GF-D8 (cell line): ENCODE data around the gene PDCD1LG2.
"Not testable (repeated sequence)": the region's sequence is repeated elsewhere in the genome, so short reads cannot be mapped to it uniquely, and the experiment has no call there.

Experiments
- DNase-seq: peaks from one replicate; lab custom pipeline; 2025; lab: John Stamatoyannopoulos, UW

The PDCD1LG2 gene

DNA sequence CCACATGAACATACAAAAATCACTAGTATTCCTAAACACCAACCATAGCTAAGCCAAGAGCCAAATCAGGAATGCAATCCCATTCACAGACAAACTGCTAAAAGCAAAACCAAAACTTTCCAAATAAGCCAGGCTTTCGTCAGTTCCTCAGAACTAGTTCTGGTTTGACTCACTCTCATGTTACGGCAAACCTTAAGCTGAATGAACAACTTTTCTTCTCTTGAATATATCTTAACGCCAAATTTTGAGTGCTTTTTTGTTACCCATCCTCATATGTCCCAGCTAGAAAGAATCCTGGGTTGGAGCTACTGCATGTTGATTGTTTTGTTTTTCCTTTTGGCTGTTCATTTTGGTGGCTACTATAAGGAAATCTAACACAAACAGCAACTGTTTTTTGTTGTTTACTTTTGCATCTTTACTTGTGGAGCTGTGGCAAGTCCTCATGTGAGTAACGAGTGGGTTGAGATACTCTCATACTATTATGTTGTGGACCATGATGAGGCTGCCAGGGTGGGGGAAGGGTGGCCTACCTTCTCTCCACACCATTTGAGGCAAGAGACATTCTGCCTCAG lies at the start of gene PDCD1LG2:
Gene PDCD1LG2, plus strand, starts transcription at position 172 of the 572 bp plus-strand sequence. CDS start 12,016 bp downstream, outside the sequence.
- no peak for DNase-seq

GRCh38 chr9:5464831-5465330 lies 45.5 kb upstream of the PDCD1LG2 start:
- not testable (repeated sequence) for DNase-seq

DNA sequence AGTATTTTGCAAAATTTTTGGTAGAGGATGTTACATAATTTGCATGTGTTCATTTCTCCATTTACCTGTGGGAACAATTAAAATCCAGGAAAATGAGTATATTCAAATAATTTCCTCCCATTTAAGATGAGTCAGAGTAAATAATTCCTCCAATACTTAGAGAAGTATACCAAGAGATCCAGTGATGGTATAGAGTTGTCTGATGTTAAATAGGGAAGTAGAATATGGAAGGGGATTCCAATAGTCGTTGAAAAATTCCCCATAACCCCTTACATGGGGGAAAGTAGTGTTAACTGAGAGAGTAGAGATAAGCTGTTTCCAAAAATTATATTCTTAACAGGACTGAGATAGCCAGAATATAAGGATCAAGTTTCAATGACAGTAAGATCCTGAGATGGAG lies 44.3 kb upstream of the PDCD1LG2 start:
- no peak for DNase-seq

DNA sequence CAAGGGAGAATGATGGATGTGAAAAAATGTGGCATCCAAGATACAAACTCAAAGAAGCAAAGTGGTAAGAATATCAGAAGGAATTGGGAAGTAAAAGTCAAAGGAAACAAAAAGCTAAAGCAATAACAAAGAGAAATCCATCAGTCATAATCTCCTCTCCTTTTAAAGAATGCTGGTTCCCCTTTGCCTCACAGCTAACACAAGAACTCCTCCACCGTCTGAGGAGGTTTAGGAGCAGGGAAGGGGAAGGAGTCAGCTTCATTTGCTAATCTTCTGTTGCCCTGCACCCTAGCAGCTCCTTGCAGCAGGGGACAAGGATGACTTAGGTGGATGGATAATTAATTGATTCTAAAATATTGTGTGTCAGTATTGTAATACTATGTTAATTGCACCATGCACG lies 43.6 kb upstream of the PDCD1LG2 start:
- DNase-seq = no peak

DNA sequence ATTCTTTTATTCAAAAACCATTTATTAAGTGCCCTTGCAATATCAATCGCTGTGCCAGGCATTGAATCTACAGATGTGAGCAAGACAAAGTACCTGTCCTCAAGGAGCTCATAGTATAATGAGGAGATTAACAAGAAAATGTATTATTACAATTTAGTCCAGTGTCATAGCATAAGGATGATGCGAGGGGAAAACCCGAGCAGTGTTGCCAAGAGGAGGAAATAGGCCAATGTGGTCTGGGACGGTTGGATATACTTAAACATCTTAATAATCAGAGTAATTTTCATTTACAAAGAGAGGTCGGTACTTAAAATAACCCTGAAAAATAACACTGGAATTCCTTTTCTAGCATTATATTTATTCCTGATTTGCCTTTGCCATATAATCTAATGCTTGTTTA lies 41.5 kb upstream of the PDCD1LG2 start:
- DNase-seq = no peak

- no peak for DNase-seq
These were observed 40.2 kb upstream of the PDCD1LG2 start for GRCh38 chr9:5470122-5470521.

GRCh38 chr9:5470816-5471215 lies 39.5 kb upstream of the PDCD1LG2 start:
- DNase-seq = no peak

DNA sequence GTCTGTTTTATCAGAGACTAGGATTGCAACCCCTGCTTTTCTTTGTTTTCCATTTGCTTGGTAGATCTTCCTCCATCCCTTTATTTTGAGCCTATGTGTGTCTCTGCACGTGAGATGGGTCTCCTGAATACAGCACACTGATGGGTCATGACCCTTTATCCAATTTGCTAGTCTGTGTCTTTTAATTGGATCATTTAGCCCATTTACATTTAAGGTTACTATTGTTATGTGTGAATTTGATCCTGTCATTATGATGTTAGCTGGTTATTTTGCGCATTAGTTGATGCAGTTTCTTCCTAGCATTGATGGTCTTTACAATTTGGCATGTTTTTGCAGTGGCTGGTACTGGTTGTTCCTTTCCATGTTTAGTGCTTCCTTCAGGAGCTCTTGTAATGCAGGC lies 34.7 kb upstream of the PDCD1LG2 start:
- not testable (repeated sequence) for DNase-seq

DNA sequence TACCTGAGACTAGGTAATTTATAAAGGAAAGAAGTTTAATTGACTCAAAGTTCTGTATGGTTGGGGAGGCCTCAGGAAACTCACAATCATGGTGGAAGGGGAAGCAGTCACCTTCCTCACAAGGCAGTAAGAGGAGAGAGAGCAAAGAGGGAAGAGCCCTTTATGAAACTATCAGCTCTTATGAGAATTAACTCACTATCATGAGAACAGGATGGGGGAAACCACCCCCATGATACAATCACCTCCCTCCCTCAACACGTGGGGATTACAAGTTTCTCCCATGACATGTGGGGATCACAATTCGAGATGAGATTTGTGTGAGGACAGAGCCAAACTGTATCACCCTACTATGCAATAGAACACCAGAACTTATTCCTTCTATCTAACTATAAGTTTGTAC lies 32.1 kb upstream of the PDCD1LG2 start:
- DNase-seq = no peak

DNA sequence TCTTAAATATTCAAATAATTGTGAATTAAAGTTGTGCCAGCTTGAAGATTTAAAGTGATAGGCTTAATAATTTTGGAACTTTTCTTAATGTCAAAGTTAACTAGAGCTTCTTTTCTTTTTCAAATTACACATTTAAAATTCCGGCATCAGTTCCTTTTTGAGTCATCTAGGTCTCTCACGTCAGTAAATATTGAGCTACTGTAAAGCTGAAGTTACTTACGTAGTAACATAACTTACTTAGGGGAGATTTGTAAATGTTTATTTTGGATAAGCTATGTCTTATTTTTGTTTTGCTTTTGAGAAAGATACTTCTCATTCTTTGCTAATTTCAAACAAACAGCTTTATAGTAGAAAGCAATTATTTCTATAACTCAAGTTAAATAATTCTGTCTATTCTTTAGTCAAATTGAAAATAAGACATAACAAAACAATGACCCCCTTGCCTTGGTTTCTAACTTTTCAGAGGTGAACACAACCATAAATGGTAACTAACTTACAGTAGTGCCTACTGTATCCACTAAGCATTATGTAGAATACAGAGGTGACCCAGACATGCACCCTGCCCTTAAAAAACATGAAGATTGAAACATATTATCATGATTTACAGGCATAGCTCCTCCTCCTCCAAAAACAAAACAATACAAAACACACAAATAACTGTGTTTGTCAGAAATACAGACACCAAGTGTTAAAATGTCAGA lies 30.2 kb upstream of the PDCD1LG2 start:
- DNase-seq = no peak

DNA sequence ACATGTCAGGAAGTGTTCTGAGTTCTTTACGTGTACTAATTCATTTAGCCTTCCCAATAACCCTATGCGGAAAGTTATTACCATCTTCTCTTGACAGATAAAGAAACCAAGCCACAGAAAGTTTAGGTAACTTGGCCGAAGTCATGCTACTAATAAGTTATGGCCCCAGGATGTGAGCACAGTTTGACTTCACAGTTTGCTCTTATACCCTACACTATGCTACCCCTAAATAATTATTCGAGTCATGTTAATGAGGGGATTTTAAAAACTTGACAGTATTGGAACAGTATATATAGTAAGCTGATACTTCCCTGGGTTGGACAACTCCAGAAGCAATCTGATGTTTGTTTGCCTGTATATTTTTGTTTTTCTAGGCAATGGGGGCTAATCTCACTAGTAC lies 29.4 kb upstream of the PDCD1LG2 start:
- DNase-seq = no peak

- no peak for DNase-seq
These were observed 28.9 kb upstream of the PDCD1LG2 start for GRCh38 chr9:5481322-5482040.

DNA sequence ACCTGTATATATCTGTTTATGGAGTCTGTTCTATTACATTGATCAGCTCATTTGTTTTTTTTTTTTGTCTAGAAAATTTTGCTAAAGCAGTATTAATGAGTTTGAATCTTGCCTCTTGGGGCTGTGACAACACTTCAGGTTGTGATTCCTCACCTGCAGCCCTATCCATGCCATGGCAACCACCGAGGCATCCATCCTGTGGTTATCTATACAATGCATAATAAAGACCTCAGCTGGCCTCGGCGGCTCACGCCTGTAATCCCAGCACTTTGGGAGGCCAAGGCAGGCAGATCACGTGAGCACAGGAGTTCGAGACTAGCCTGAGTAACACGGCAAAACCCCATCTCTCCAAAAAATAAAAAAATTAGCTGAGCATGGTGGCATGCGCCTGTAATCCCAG lies 28.1 kb upstream of the PDCD1LG2 start:
- no peak for DNase-seq

- DNase-seq = no peak
These were observed 27.0 kb upstream of the PDCD1LG2 start for GRCh38 chr9:5483306-5483705.

DNA sequence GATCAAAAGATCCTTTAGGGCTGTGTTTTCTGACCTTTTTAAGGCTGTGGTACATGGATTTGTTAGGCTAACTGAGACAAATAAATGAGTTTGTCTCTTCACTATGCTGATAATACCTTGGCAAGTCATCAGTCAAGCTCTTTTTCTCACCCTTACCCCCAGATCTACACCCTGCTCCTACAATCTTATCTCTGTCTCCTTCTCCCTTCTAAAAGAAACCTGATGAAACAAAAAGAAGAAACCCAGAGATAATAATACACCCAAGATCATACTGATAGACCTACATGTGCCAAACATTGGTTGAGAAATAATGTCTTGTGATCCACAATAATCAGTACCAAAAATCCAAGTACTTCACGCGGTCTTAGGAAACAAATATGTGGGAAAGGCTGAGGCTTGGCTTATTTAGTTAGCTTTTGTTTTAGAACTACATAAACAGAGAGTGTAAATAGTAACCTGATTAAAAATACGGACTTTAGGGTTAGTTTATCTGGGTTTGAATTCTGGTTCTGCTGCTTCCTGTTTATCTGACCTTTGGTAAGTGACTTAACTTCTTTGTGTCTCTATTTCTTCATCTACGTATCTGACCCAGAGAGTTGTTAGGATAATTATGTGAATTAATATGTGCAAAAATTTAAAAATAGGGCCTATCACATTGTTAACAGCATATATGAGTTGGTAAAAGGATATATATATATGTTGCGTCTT lies 24.8 kb upstream of the PDCD1LG2 start:
- no peak for DNase-seq

DNA sequence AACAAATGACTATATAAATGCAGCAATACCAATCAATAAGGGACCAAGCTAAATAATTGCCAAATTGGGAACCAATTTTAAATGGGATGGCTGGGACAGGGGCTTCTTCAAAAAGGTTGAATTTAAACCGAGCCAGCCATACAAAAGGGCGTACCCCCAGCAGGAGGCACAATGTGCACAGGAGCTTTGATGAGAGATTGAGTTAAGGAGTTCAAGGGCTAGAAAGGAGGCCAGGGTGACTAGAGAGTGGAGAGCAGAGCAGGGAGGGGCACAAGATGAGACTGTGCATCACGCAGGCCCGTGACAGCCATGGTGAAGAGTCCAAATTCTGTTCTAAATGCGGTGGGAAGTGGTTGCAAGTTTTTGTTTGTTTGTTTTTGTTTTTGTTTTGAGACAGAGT lies 23.3 kb upstream of the PDCD1LG2 start:
- no peak for DNase-seq

GRCh38 chr9:5488221-5489008 lies 21.9 kb upstream of the PDCD1LG2 start:
- no peak for DNase-seq

GRCh38 chr9:5489630-5490490 lies 20.5 kb upstream of the PDCD1LG2 start:
- DNase-seq = no peak

- no peak for DNase-seq
These were observed 17.2 kb upstream of the PDCD1LG2 start for GRCh38 chr9:5492965-5493678.
